GM19099 (cell line): ENCODE data around the gene SPDYC.

Experiments used
- POLR2A ChIP-seq: IDR thresholded peaks from 3 replicates; pipeline ENCODE4 v1.6.1; 2011; ENCODE audit warnings: low read depth; ENCODE audit not compliant: insufficient read length; ENCODE audit errors: extremely low read depth

Gene SPDYC

GRCh38 chr11:65183201-65183891 is 13.3 kb downstream of the SPDYC start:
- no peak for TF ChIP-seq POLR2A

DNA sequence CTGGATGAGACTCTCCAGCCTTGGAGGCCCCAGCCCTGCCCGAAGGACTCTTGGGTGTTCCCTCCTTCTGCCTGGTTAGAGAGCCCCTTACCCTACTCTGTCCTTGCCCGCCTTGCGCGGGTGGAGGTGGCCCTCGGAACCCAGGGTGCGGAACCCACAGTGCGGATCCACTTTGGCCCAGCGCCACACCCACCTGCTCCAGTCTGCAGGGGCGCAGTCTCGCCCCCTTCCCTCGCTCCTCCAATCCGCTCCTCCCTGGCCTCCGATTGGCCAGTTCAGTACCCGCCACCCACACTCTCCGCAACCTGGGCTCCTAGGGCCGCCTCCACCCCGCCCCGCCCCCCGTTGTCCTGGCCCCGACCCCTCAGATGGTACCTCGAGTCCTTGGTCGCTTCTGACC is 14.1 kb downstream of the SPDYC start:
- TF ChIP-seq POLR2A, result no peak

GRCh38 chr11:65185171-65185570 is 15.1 kb downstream of the SPDYC start:
- TF ChIP-seq POLR2A, result no peak

DNA sequence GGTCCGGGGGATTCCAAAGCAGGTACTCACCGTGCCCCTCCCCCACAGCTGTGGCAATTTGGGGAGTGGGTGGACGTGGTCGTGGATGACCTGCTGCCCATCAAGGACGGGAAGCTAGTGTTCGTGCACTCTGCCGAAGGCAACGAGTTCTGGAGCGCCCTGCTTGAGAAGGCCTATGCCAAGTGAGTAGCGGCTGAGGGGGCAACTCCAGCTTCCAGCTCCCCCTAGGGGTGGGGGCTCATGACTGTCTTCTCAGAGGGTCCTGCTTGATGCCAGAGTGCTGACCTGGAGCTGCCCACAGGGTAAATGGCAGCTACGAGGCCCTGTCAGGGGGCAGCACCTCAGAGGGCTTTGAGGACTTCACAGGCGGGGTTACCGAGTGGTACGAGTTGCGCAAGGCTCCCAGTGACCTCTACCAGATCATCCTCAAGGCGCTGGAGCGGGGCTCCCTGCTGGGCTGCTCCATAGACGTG is 15.9 kb downstream of the SPDYC start:
- TF ChIP-seq POLR2A, result no peak

GRCh38 chr11:65186701-65187100 is 16.7 kb downstream of the SPDYC start:
- no peak for TF ChIP-seq POLR2A

GRCh38 chr11:65187146-65187675 is 17.2 kb downstream of the SPDYC start:
- no peak for TF ChIP-seq POLR2A

DNA sequence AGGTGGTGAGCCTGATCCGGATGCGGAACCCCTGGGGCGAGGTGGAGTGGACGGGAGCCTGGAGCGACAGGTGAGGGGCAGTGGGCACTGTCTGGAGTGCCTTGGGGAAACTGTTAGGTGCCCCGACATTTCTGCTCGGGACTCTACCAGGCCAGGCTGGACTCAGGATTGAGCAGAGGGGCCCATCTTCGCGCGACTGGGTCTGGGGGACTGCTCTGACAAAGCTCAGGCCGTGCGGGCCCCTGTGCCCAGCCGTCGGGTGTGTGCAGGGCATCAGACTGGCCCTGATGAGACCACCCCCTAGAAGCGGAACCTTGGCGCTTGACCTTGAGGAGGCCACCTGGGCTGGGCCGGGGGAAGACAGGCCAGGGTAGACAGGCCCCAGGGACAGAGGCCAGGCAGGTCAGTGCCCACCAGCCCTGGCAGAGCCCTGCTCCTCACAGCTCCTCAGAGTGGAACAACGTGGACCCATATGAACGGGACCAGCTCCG is 18.0 kb downstream of the SPDYC start:
- TF ChIP-seq POLR2A, result no peak

- no peak for TF ChIP-seq POLR2A
Observed at GRCh38 chr11:65188486-65188885, 18.5 kb downstream of the SPDYC start.

- no peak for TF ChIP-seq POLR2A
Observed at GRCh38 chr11:65189191-65189590, 19.2 kb downstream of the SPDYC start.

DNA sequence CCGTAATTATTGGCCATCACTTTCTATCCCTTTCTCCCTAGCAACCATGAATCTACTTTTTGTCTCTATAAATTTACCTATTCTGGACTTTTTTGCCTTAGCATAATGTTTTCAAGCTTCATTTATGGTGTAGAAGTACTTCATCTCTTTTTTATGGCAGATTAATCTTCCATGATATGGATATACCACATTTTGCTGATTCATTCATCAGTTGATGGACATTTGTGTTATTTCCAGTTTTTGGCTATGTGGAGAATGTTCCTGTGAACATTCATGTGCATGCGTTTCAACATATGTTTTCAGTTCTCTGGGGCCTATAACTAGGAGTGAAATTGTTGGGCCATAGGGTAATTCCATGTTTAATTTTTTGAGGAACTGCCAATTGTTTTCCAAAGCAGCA is 24.5 kb downstream of the SPDYC start:
- no peak for TF ChIP-seq POLR2A

GRCh38 chr11:65204143-65204542 is 34.1 kb downstream of the SPDYC start:
- no peak for TF ChIP-seq POLR2A

- TF ChIP-seq POLR2A, result no peak
Observed at GRCh38 chr11:65204646-65205601, 34.9 kb downstream of the SPDYC start.

DNA sequence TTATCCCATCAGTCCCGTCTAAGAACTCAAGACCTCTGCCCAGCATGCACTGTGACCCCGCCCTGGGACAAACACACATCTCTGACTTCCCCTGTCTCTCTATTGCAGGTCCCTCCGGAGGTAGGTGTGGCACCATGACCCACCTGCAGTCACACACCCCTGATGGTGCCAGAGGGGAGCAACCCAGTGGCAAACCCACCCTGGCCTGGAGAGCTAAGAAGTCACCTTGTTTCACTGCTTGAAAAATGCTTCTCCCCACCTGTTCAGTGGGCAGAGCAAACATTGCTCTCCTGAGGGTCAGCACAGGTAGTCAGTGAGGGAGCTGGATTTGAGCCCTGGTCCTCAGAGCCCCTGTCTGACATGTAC is 35.6 kb downstream of the SPDYC start:
- TF ChIP-seq POLR2A, result no peak

GRCh38 chr11:65206441-65206841 is 36.4 kb downstream of the SPDYC start:
- no peak for TF ChIP-seq POLR2A

- no peak for TF ChIP-seq POLR2A
Observed at GRCh38 chr11:65206901-65207300, 36.9 kb downstream of the SPDYC start.
